BE2C (cell line): ENCODE data around the gene SEL1L3.

Experiments
- DNase-seq: peaks from one replicate; pipeline ENCODE4 v3.0.0-alpha.2; 2020
- H3K27me3 ChIP-seq: fragments of 250-450 bp; sonication (Bioruptor Pico); 2 replicates; pipeline ENCODE4 v1.5.1; 2020; ENCODE audit warnings: mild to moderate bottlenecking
- H3K36me3 ChIP-seq: fragments of 250-450 bp; sonication (Bioruptor Pico); 2 replicates; pipeline ENCODE4 v1.5.1; 2020; ENCODE audit warnings: mild to moderate bottlenecking
- H3K4me1 ChIP-seq: fragments of 250-450 bp; sonication (Bioruptor Pico); 2 replicates; pipeline ENCODE4 v1.5.1; 2020
- H3K4me3 ChIP-seq: 2 replicates; pipeline ENCODE4 v1.5.1; 2011; ENCODE audit warnings: low read depth, low read length
- H3K9me3 ChIP-seq: fragments of 250-450 bp; sonication (Bioruptor Pico); 2 replicates; pipeline ENCODE4 v1.5.1; 2020
- CTCF ChIP-seq: IDR thresholded peaks from 2 replicates; pipeline ENCODE4 v1.5.1; 2012; ENCODE audit warnings: mild to moderate bottlenecking, low read depth, low read length

Gene SEL1L3

DNA sequence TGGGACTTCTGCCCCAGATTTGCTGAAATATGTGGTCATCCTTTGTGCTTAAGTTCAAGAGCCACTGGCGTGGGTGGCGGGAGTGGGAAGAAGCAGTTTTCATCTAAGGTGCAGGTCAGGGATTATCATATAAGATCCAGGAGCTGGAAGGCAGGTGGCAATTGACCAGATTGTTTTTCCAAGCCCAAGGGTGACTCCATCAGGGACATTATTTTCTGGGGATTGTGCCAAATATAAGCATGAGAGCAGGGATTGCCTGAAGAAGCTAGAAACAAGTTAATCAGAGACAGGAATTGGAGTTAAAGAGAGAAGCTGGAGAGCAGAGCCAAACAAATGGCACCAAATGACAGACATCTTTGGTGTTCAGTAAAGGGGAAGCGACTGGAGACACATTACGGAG, 19.4 kb upstream of the SEL1L3 start:
- no peak for DNase-seq
- no peak for TF ChIP-seq CTCF
- H3K36me3 ChIP-seq, result no peaks in the 10 kb centered on the region
- no peak overlapping the region for H3K4me3 ChIP-seq
- no peaks in the 10 kb centered on the region for H3K27me3 ChIP-seq
- H3K4me1 ChIP-seq, result no peaks in the 10 kb centered on the region
- no peaks in the 10 kb centered on the region for H3K9me3 ChIP-seq

GRCh38 chr4:25881193-25881592, 18.4 kb upstream of the SEL1L3 start:
- peaks cover 6% of the 10 kb centered on the region; the same call in 1 of the 2 replicates for H3K27me3 ChIP-seq
- TF ChIP-seq CTCF, result no peak
- H3K9me3 ChIP-seq, result no peaks in the 10 kb centered on the region
- H3K4me1 ChIP-seq, result no peaks in the 10 kb centered on the region
- H3K36me3 ChIP-seq, result no peaks in the 10 kb centered on the region
- DNase-seq, result no peak
- H3K4me3 ChIP-seq, result no peak overlapping the region

DNA sequence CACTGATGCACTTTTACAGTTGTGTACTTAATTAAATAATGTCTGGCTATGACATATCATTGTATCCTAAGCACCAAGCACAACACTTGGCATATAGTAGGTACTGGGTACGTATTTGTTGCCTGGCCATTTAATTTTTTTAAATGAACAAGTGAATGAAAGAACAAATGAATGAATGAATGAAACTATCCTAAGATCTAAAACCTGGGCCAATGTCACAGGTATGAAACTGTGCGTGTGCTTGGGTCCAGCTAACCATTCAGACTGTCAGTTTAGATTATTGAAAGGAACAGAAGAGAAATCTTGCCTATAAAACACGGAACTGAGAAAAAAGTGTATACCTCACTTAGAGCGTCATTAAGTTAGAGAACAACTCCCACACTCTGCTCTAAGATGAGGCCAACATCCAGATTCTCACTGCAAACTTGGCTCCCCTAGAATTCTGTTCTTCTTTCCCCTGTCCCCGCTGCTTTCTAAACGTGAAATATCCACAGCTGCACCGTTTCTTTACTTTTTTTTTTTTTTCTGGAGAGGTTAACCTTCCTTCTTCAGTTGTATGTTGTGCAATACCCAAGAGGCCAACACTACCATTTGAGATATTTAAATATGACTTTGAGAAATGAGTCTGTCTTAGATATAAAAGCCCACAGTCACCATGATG, 17.3 kb upstream of the SEL1L3 start:
- DNase-seq, result no peak

DNA sequence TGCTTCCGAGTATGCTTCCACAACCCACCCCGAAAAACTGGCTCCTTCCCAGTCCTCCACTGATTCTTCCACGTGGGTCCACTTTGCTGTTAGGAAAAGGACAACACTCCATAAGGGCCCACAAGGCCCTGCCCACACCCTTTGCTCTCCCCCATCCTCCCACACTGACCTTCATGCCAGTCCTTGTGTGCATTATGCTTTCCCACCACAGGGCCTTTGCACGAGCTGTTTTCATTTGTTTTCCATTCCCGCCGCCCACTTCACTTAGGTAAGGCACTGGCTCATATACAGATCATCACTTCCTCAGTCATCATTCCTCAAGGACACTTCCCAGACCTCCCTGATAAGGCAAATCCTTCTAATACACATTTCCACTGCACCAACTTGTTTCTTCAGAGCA, 16.8 kb upstream of the SEL1L3 start:
- TF ChIP-seq CTCF, result no peak
- no peaks in the 10 kb centered on the region for H3K9me3 ChIP-seq
- peaks cover 6% of the 10 kb centered on the region; the same call in 1 of the 2 replicates for H3K27me3 ChIP-seq
- DNase-seq, result no peak
- no peaks in the 10 kb centered on the region for H3K4me1 ChIP-seq
- H3K4me3 ChIP-seq, result no peak overlapping the region
- H3K36me3 ChIP-seq, result no peaks in the 10 kb centered on the region

More for the DNA sequence above, 17.3 kb upstream of the SEL1L3 start:
- Histone ChIP-seq H3K4me3 (no peak overlapping the region), H3K27me3 (peaks cover 6% of the 10 kb centered on the region; the same call in 1 of the 2 replicates), H3K4me1 (no peaks in the 10 kb centered on the region), H3K36me3 (no peaks in the 10 kb centered on the region), H3K9me3 (no peaks in the 10 kb centered on the region)
- no peak for TF ChIP-seq CTCF

DNA sequence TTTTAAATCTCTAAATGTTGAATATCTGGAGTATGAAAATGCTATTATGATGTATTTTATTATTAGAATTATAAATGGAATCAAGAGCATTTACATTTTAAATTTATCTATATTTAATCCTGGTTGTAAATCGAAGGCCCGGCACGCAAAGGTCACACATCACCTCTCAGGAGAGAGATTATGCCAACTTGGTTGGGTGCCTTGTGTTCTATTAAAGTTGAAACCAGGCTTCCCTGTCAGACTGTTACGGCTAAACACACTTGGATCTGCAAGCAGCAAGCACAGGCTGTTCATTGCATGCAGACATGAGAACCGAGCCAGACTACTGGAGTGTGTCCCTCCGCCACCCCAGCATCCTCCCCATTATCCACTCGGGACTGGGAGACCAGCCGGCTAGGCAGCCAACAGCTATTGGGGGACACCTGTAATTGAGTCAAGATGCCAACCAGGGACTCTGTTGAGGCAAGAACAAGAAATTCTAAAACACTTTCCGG, 16.4 kb upstream of the SEL1L3 start:
- Histone ChIP-seq H3K9me3 (no peaks in the 10 kb centered on the region), H3K36me3 (no peaks in the 10 kb centered on the region), H3K4me3 (no peak overlapping the region), H3K27me3 (peaks cover 6% of the 10 kb centered on the region; the same call in 1 of the 2 replicates), H3K4me1 (no peaks in the 10 kb centered on the region)
- TF ChIP-seq CTCF, result no peak
- DNase-seq, result no peak

DNA sequence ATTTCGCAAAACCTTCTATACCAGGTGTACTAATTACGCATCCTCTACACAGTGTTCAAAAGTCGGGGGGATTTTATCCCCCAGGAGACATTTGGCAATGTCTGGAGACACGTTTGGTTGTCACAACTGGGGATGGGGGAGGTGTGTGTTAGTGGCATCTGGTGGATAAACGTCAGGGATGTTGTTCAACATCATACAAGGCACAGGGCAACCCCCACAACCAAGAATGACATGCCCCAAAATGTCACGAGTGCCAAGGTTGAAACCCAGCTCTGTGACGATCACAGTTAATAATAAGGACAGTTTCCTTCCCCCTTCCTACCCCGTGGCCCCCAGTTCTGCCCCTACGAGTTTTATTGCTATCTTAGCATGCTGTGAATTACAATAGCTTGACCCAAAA, 15.9 kb upstream of the SEL1L3 start:
- Histone ChIP-seq H3K9me3 (no peaks in the 10 kb centered on the region), H3K4me3 (no peak overlapping the region), H3K36me3 (no peaks in the 10 kb centered on the region), H3K4me1 (no peaks in the 10 kb centered on the region), H3K27me3 (peaks cover 6% of the 10 kb centered on the region; the same call in 1 of the 2 replicates)
- no peak for TF ChIP-seq CTCF
- DNase-seq, result no peak
